DOHH2 (cell line): ENCODE measurements around the gene CLDN24.

Experiments
- H3F3A ChIP-seq: fragments of 200-600 bp; sonication (generic), shearing (Covaris generic); 2 replicates; pipeline ENCODE4 v1.6.0; 2016; ENCODE audit warnings: antibody characterized with exemption, mild to moderate bottlenecking; ENCODE audit not compliant: control insufficient read depth, insufficient read depth
- H3K27ac ChIP-seq: fragments of 200-600 bp; sonication (generic); 2 replicates; pipeline ENCODE4 v1.5.1; 2014; ENCODE audit warnings: low read depth, mild to moderate bottlenecking, low read length, moderate library complexity
- H3K27me3 ChIP-seq: fragments of 200-600 bp; sonication (generic); 2 replicates; pipeline ENCODE4 v1.6.1; 2014; ENCODE audit warnings: mild to moderate bottlenecking, low read length, mixed read lengths; ENCODE audit not compliant: control insufficient read depth
- H3K36me3 ChIP-seq: fragments of 200-600 bp; sonication (generic); 2 replicates; pipeline ENCODE4 v1.6.1; 2014; ENCODE audit warnings: mild to moderate bottlenecking, low read length, moderate library complexity, mixed read lengths; ENCODE audit not compliant: control insufficient read depth
- H3K4me1 ChIP-seq: fragments of 200-600 bp; sonication (generic); 2 replicates; pipeline ENCODE4 v1.6.1; 2014; ENCODE audit warnings: mild to moderate bottlenecking, low read length, mixed read lengths; ENCODE audit not compliant: control insufficient read depth
- H3K4me2 ChIP-seq: fragments of 200-600 bp; sonication (generic); 2 replicates; pipeline ENCODE4 v1.6.0; 2014; ENCODE audit warnings: mild to moderate bottlenecking, low read length, moderate library complexity
- H3K4me3 ChIP-seq: fragments of 200-600 bp; sonication (generic); 2 replicates; pipeline ENCODE4 v1.5.1; 2014; ENCODE audit warnings: mild to moderate bottlenecking, low read length, mixed read lengths
- H3K79me2 ChIP-seq: fragments of 200-600 bp; sonication (generic); 2 replicates; pipeline ENCODE4 v1.6.1; 2014; ENCODE audit warnings: mild to moderate bottlenecking, low read length, mixed read lengths; ENCODE audit not compliant: control insufficient read depth
- H3K9me2 ChIP-seq: fragments of 200-600 bp; sonication (generic); replicated peaks from 2 replicates; pipeline ENCODE4 v1.6.1; 2014; ENCODE audit warnings: mild to moderate bottlenecking, low read length, mixed read lengths; ENCODE audit not compliant: control insufficient read depth
- H3K9me3 ChIP-seq: fragments of 200-600 bp; sonication (generic); 2 replicates; pipeline ENCODE4 v1.6.1; 2014; ENCODE audit warnings: antibody characterized with exemption, low read length, mixed read lengths; ENCODE audit not compliant: control insufficient read depth, insufficient read depth
- H4K20me1 ChIP-seq: fragments of 200-600 bp; sonication (generic); 2 replicates; pipeline ENCODE4 v1.6.0; 2014; ENCODE audit warnings: low read depth, mild to moderate bottlenecking, antibody characterized with exemption, low read length, moderate library complexity; ENCODE audit not compliant: control insufficient read depth, insufficient read depth
- EZH2phosphoT487 ChIP-seq: fragments of 200-600 bp; sonication (generic); IDR thresholded peaks from 2 replicates; pipeline ENCODE4 v1.6.1; 2017; ENCODE audit warnings: borderline replicate concordance, mild to moderate bottlenecking, antibody characterized with exemption, low read length, moderate library complexity, mixed read lengths
- TF ChIP-seq, protein P1 (sequence below): fragments of 200-600 bp; sonication (generic); IDR thresholded peaks from one replicate; pipeline ENCODE4 v1.5.1; 2014; ENCODE audit warnings: antibody characterized with exemption, mild to moderate bottlenecking, low read depth, low read length; ENCODE audit not compliant: poor library complexity, severe bottlenecking

The CLDN24 gene

DNA sequence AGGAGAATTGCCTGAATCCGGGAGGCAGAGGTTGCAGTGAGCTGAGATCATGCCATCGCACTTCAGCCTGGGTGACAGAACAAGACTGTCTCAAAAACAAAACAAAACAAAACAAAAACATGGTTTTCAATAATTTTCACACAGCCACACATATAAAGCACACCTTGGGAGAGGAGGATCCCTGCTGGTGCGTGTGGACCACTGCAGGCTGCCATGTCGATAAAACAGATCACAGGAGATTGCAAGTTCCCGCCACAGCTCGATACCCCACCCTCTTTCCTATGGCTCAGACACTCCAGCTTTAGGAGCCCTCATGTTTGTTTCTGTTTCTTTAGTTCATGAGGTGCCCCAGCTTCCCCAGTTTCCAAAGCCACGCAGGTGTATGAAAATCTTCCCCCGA is 31.3 kb upstream of the CLDN24 start:
- H4K20me1 ChIP-seq: no peaks in the 10 kb centered on the region
- H3K36me3 ChIP-seq: no peaks in the 10 kb centered on the region
- H3K4me3 ChIP-seq: no peak overlapping the region
- H3K9me2 ChIP-seq: no peaks in the 10 kb centered on the region
- no peak overlapping the region for H3K4me2 ChIP-seq
- H3K27ac ChIP-seq: no peak overlapping the region
- H3F3A ChIP-seq: no peaks in the 10 kb centered on the region
- no peaks in the 10 kb centered on the region for H3K27me3 ChIP-seq
- TF ChIP-seq, protein P1, sequence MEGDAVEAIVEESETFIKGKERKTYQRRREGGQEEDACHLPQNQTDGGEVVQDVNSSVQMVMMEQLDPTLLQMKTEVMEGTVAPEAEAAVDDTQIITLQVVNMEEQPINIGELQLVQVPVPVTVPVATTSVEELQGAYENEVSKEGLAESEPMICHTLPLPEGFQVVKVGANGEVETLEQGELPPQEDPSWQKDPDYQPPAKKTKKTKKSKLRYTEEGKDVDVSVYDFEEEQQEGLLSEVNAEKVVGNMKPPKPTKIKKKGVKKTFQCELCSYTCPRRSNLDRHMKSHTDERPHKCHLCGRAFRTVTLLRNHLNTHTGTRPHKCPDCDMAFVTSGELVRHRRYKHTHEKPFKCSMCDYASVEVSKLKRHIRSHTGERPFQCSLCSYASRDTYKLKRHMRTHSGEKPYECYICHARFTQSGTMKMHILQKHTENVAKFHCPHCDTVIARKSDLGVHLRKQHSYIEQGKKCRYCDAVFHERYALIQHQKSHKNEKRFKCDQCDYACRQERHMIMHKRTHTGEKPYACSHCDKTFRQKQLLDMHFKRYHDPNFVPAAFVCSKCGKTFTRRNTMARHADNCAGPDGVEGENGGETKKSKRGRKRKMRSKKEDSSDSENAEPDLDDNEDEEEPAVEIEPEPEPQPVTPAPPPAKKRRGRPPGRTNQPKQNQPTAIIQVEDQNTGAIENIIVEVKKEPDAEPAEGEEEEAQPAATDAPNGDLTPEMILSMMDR: no peak
- TF ChIP-seq EZH2phosphoT487: no peak
- H3K9me3 ChIP-seq: no peaks in the 10 kb centered on the region
- H3K79me2 ChIP-seq: no peaks in the 10 kb centered on the region
- H3K4me1 ChIP-seq: no peaks in the 10 kb centered on the region

DNA sequence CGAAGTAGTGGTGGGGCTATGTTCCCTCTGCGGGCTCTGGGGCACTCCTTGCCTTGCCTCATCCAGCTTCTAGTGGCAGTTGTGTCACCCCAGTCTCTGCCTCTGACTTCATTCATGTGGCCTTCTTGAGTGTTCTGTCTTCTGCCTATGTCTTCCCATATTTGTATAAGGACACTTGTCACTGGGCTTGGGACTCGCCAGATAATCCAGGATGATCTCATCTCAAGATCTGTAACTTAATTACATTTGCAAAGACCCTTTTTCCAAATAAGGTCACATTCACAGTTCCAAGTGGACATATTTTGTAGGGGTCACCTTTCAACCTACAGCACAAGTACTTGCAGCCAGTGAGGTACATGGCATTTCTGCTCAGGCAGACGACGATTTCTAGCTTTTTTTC is 30.3 kb upstream of the CLDN24 start:
- Histone ChIP-seq H4K20me1 (no peaks in the 10 kb centered on the region), H3K9me2 (no peaks in the 10 kb centered on the region)
- TF ChIP-seq, protein P1: no peak
- no peak for TF ChIP-seq EZH2phosphoT487

DNA sequence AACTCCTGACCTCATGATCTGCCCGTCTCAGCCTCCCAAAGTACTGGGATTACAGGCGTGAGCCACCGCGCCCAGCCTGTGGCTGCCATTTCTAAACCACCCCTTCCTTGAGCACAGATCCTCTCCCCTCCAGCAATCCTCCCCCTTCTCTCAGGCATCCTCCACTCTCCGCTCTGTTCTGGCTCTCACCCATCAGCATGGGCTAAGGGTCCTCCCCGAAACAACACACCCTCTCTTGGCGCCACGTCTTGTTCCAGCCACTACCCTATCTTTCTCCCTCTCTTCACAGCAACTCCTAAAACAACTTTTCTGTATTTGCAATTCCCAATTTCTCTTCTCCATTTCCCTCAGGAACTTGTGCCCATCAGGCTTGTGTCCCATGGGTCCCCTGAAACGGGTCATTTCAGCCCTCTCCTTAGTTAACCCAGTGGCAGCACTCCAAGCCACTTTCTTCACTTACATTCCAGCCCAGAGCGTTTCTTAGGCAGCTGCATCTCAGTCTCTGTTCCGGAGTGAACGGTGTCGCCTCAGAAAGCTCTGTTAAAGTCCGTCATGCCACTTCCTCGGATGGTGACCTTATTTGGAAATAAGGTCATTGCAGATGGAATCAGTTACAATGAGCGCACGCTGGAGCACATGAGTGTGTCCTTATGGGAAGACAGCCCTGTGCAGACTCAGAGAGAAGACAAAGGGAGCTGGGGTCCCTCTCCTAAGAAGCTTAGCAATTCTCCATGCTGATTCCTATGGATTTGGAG is 28.3 kb upstream of the CLDN24 start:
- Histone ChIP-seq H4K20me1 (no peaks in the 10 kb centered on the region), H3K4me2 (no peak overlapping the region), H3F3A (no peaks in the 10 kb centered on the region), H3K27ac (no peak overlapping the region), H3K9me3 (no peaks in the 10 kb centered on the region), H3K79me2 (no peaks in the 10 kb centered on the region), H3K4me3 (no peak overlapping the region), H3K9me2 (no peaks in the 10 kb centered on the region), H3K36me3 (no peaks in the 10 kb centered on the region), H3K27me3 (no peaks in the 10 kb centered on the region), H3K4me1 (no peaks in the 10 kb centered on the region)
- TF ChIP-seq, protein P1: no peak
- TF ChIP-seq EZH2phosphoT487: no peak

More for the DNA sequence above, 30.3 kb upstream of the CLDN24 start:
- H3K36me3 ChIP-seq: no peaks in the 10 kb centered on the region
- no peaks in the 10 kb centered on the region for H3K79me2 ChIP-seq
- no peak overlapping the region for H3K27ac ChIP-seq
- H3K4me3 ChIP-seq: no peak overlapping the region
- H3K9me3 ChIP-seq: no peaks in the 10 kb centered on the region
- no peak overlapping the region for H3K4me2 ChIP-seq
- no peaks in the 10 kb centered on the region for H3K27me3 ChIP-seq
- no peaks in the 10 kb centered on the region for H3F3A ChIP-seq
- no peaks in the 10 kb centered on the region for H3K4me1 ChIP-seq
